GOT3 (cell line): ENCODE measurements around the gene CAMP.
"Not testable (repeated sequence)": the region's sequence is repeated elsewhere in the genome, so short reads cannot be mapped to it uniquely, and the experiment has no call there.

ENCODE experiments used
- DNase-seq: peaks from one replicate; lab custom pipeline; 2025; ENCODE audit warnings: mixed read lengths; lab: John Stamatoyannopoulos, UW

The CAMP gene

GRCh38 chr3:48256557-48256956 is 33.3 kb downstream of the CAMP start:
- DNase-seq, result no peak

GRCh38 chr3:48258530-48258929 is 35.2 kb downstream of the CAMP start:
- DNase-seq, result no peak

GRCh38 chr3:48267782-48268181 is 44.5 kb downstream of the CAMP start:
- no peak for DNase-seq

- DNase-seq, result peak; percentile 2
These were observed 45.2 kb downstream of the CAMP start for GRCh38 chr3:48268381-48268935.

- DNase-seq, result no peak
These were observed 45.8 kb downstream of the CAMP start for GRCh38 chr3:48268936-48269561.

- no peak for DNase-seq
These were observed 46.3 kb downstream of the CAMP start for GRCh38 chr3:48269592-48269991.

- no peak for DNase-seq
These were observed 47.0 kb downstream of the CAMP start for GRCh38 chr3:48270306-48270705.

GRCh38 chr3:48271223-48271622 is 47.9 kb downstream of the CAMP start:
- DNase-seq, result not testable (repeated sequence)

GRCh38 chr3:48271763-48272498 is 48.6 kb downstream of the CAMP start:
- DNase-seq, result no peak

GRCh38 chr3:48273594-48274211 is 50.4 kb downstream of the CAMP start:
- DNase-seq, result no peak

- DNase-seq, result no peak
These were observed 51.2 kb downstream of the CAMP start for GRCh38 chr3:48274452-48274851.
